HG02885 (cell line): ENCODE measurements around the gene LRP6.

Experiments
- ATAC-seq: cut with Tn5 transposase; IDR thresholded peaks from one replicate; pipeline ENCODE4 v1.9.1; 2021; ENCODE audit warnings: mild to moderate bottlenecking; ENCODE audit not compliant: unreplicated experiment, poor library complexity

The LRP6 gene

DNA sequence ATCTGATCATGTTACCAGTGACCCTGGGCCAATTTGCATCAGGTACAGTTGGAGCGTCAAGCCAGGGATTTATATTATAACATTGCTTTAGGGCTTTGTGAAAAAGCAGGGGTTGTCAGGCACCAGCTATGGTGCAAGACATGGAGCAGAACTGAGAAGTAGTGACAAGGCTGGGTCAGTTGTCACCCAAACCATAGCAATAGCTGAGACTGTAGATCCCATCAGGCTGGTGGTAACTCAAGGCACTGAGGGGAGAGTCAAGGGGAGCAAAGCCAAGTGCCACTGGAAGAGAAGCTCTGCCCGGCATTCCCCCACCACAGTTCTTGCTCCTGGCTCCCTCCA, 179.2 kb downstream of the LRP6 start:
- ATAC-seq, result no peak

DNA sequence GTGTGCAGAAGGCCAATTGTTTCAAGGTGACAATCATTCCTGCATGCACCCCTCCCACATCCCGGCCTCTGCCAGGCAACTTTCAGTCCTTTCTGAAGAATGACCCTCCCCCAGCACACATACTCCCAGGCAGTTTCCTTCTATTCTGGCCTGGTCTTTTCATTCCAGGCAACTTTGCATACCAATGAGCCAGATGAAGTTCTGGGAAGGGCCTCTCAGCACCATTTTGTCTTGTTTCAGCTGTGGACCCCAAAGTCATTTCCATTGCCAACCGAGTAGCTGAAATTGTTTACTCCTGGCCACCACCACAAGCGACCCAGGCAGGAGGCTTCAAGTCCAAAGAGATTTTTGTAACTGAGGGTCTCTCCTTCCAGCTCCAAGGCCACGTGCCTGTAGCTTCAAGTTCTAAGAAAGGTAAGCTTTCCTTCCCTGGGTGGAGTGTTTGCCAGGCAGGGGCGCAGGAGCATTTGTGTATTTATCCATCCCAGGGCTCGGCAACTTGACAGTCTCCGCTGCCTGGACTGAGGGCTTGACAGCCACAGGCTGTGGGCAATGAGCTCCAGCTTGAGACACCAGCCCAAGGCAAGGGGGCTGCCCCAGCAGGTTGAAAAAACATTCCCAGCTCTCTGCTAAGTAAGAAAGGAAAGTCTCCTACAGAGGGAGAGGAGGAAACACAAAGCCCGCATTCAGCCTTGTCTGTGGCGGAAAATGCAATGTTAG, 179.7 kb downstream of the LRP6 start:
- no peak for ATAC-seq

DNA sequence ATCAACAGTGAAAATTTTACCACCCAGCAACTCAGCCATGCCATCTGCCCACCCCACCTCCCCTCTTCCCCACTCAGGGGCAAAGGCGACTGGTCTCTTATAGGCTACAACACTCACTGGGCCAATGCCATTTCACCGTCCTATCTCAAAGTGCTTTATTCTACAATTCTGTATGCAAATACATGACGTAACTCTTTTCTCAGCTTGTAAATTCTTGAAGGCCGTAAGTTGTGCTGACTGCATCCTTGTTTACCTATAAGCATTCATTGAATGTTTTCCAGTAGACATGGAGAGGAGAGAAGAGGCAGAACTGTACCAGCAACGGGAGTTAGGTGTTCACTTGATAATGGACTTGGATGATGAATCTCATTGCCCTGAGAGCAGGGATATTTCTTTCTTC, 180.5 kb downstream of the LRP6 start:
- ATAC-seq, result no peak

DNA sequence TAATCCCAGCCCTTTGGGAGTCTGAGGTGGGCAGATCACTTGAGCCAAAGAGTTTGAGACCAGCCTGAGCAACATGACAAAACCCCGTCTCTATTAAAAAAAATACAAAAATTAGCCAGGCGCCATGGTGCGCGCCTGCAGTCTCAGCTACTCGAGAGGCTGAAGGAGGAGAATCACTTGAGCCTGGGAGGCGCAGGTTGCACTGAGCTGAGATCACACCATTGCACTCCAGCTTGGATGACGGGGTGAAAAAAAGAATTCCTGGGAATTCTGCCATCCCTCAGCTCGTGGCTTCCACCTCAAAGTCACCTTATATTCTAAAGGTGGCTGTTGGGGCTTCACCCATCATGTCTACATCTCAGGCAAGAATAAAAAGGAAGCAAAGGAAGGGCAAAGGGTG, 183.2 kb downstream of the LRP6 start:
- ATAC-seq, result no peak

DNA sequence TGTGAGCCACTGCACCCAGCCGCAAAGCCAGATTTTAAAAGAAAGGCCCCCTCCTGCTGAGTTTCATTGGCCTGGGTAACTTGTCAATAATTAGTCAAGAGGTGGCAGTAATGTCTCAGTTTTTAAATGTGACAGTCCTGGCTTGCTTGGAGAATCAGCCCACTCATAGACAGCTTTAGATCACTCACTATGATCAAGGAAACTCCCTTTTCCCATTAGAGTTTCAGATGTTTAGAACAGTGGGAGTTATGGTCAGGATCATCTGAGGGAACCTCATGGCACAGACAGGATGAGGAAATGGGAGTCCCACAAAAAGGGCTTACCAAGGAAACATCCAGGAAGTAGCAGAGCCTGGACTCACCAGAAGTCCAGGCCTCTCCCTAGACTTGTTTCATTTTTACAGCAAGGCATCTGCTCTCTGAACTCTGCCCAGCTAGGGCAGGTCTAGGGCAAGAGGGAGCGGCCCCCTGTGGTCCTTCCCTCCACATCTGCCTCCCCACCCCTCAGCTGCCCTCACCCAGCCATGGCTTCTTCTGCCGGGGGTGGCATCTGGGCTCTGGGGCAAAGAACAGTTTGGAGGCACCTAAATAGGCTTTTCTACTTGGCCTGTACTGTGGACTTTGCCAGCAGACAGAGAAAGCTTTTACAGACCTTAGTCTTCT, 184.9 kb downstream of the LRP6 start:
- peak; percentile 39 for ATAC-seq

DNA sequence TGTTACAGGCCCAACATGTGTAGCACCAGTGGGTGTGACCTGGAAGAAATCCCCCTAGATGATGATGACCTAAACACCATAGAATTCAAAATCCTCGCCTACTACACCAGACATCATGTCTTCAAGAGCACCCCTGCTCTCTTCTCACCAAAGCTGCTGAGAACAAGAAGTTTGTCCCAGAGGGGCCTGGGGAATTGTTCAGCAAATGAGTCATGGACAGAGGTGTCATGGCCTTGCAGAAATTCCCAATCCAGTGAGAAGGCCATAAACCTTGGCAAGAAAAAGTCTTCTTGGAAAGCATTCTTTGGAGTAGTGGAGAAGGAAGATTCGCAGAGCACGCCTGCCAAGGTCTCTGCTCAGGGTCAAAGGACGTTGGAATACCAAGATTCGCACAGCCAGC, 187.6 kb downstream of the LRP6 start:
- ATAC-seq, result no peak

DNA sequence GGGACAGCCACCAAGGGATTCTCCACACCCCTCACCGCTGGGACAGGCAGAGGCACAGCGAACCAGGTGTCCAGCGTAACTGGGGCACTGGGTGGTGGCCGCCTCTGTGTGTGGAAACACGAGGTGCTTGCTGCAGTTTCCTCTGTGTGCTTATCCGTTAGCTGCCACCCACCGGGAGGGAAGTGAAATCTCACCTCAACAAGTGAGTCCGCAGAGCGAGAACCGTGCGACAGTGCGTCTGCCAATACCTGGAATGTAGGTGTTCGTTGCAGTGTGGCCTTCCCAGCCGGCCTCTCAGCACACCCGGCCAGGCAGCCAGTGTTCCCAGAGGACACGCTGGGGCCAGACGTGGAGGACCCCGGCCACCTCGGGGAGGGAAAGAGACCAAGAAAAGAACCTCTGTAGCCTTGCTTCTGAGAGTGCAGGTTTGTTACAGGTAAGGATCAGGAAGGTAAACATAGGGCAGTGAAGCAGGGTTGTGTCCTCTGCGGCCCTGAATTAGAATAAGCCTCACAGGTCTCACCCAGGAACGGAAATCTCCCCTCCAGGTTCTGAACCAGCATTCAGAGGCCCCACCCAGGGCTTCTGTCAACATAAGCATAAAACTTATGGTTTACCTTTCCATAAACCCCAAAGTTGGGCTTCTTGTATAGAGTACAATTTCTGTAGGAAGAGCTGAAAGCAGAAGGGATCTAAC, 194.6 kb downstream of the LRP6 start:
- ATAC-seq, result peak; percentile 75

DNA sequence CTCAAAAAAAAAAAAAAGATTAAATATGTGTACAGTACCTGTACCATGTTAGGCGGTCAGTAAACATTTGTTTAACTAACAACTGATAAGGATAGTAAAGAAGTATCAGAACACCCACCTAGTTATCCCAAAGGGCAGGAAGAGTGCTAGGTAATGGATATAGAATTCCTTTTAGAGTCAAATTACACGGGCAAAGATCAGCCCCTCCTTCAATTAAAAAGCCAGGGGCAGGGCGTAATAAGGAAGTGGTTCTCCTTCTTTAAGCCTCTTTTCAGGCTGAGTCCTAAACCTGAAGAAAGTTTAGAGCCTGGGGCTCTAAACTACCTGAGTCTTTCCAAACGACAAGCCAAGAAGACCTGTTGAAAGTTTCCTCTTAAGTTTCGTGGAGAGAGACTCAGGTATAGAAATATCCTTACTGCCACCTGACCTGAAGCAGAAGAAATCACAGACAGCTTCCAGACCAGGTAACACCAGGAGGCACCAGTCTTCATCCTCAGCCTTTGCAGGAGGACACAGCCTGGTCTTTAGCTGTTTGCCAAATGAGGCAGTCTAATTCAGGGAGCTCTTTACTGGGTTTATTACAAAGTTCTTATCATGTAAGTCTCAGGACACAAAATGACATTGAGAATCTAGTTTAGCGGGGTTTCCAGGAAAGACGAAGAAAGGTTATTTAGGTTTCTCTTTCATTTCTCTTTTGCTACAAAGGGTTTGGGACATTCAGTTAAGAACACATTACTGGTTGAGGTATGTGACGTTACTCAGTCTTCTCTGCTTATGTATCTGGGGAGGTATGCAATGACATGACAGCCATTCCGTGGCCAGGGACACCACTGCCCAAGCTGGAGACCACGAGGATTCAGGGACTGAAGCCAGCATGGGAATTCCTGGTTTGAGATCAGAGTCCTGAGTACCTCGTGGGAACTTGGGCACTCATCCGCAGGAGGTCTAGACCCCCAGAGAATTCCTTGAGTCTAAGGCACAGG, 195.9 kb downstream of the LRP6 start, which contains the start of gene BCL2L14:
BCL2L14 (plus strand) TSS at position 266 of the 983 bp plus-strand sequence. CDS start 8,367 bp downstream, outside the sequence.
- peak; percentile 75 for ATAC-seq

DNA sequence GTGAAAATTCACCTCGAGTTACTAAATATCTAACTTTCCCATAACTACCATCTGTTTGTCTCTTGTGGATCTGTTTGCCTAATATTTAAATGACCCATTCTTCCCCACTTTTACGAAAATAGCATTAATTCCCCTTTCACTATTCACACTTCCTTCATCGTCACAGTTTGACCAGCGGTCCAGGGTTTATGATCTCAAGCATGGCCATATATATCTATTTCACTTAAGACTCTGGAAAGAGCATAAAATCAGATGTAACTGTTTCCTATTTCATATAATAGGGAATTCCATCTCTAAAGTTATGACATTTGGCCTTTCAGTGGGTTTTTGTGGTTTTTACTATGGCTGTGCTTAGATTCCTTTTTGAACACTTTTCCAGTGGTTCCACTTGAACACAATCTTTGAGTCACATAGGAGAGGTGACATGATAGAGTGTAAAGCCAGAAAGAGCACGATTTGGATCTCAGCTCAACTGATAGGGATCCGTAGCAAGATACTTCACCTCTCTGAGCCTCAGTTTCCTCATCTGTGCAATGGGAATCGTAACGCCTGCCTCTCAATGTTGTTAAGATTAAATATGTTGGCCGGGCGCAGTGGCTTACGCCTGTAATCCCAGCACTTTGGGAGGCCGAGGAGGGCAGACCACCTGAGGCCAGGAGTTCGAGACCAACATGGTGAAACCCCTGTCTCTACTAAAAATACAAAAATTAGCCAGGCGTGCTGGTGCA, 196.9 kb downstream of the LRP6 start:
- no peak for ATAC-seq

DNA sequence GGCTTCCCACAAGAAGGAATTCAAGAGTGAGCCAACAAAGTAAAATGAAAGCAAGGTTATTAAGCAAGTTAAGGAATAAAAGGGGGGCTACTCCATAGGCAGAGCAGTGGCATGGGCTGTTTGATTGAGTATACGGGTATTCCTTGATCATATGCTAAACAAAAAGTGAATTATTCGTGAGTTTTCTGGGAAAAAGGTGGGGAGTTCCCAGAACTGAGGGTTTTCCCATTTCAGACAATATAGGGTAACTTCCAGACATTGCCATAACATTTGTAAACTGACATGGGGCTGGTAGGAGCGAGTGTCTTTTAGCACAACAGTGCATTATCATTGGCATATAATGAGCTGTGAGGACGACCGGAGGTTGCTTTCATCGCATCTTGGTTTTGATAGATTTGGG, 198.1 kb downstream of the LRP6 start:
- ATAC-seq, result no peak
